ENCODE results near the gene OR1J4.
"Not testable (repeated sequence)": the region's sequence is repeated elsewhere in the genome, so short reads cannot be mapped to it uniquely, and the experiment has no call there.

Gene OR1J4, protein sequence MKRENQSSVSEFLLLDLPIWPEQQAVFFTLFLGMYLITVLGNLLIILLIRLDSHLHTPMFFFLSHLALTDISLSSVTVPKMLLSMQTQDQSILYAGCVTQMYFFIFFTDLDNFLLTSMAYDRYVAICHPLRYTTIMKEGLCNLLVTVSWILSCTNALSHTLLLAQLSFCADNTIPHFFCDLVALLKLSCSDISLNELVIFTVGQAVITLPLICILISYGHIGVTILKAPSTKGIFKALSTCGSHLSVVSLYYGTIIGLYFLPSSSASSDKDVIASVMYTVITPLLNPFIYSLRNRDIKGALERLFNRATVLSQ

GRCh38 chr9:122518841-122519240 is at the start of gene OR1J4:
Gene OR1J4, plus strand, starts transcription at chr9:122519141. Its CDS starts 0 bp downstream, at chr9:122519141.
- no peak for DNase-seq

- DNase-seq = no peak
These were observed 44.4 kb upstream of the OR1J4 start for GRCh38 chr9:122474561-122474960.

DNA sequence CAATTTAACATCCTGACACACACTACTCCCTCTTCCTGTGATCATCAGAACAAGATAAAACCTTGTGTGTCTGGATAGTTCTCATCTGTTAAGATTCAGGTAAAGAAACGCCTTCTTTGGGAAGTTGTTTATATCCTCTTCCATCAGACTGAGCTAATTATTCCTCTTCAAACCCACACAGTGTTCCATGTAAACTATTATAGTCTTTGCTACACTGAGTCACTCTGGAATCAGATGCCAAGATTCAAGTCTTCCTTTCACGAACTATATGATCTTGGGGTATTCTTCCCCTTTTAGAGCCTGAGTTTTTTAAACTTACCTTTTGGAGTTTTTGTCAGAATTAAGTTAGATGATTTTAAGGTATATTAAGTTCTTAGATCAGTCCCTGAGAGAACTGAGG is 43.2 kb upstream of the OR1J4 start:
- DNase-seq = no peak

DNA sequence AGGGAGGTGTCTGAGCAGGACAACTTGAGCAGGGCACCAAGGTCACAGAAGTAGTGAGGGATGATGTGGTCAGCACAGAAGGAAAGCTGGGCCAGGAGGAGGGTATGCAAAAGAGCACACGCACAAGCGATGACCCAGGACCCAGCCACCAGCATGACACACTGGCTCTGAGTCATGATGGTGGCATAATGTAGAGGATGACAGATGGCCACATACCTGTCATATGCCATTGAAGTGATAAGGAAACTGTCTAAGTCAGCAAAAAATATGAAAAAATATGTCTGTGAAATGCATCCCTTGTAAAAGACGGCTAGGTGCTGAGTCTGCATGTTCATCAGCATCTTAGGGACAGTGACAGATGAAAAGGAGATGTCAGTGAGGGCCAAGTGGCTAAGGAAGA is 41.6 kb upstream of the OR1J4 start:
- no peak for DNase-seq

DNA sequence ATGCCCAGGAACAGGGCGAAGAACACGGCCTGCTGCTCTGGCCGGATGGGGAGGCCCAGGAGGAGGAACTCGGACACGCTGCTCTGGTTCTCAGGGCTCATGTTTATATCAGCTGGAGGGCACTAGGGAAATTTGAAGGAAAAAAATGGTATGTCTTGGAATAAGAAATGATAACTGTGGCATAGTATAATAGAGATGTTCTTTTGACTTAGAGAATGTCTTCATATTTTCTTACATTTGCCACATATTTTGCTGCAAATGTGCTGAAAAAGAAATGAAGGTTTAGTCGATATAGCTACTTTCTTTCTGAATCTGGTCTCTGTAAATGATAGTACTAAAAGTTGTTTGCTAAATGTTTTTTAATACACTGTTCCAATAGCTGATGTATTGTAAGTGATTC is 41.1 kb upstream of the OR1J4 start, which contains the start of gene OR1J1:
Gene OR1J1, minus strand, starts transcription at position 101 of the 400 bp plus-strand sequence. Its CDS starts 0 bp downstream, at position 101.
- no peak for DNase-seq

DNA sequence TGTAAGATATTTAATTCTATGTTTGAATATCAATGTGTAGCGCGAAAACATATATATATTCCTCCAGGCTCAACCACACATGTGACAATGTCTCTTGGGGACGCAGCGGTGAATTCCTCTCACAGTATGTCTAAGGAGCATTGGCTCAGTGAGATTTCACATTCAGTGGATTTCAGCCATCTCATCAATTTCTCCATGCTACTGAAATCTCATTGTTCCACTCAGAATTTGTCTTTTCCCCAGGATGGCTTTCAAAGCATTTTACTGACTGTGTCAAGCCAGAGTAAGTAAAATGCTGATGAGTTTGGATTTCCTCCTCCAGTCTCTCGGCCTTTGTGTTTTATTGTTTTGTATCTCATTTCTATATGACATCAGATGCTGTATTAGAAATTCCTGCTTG is 39.9 kb upstream of the OR1J4 start:
- no peak for DNase-seq

DNA sequence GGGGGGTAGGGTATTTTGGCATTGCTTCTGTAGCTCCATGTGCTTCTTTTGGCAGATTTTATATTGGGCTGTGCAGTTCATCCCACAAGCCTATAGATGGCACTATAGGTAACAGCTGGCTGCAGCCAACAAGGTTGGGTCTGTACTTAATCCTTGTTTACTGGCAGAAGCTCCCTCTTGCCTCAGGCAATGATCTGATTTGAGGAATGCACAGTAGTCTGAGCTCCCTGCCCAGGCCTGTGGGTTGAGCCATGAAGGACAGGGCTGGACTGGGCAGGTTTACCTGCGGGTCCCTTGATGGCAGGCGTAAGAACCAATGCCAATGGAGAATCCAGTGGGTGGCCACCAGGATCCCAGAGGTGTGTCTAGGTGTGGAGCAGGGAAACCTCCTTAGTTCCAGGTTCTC is 20.1 kb upstream of the OR1J4 start:
- no peak for DNase-seq

DNA sequence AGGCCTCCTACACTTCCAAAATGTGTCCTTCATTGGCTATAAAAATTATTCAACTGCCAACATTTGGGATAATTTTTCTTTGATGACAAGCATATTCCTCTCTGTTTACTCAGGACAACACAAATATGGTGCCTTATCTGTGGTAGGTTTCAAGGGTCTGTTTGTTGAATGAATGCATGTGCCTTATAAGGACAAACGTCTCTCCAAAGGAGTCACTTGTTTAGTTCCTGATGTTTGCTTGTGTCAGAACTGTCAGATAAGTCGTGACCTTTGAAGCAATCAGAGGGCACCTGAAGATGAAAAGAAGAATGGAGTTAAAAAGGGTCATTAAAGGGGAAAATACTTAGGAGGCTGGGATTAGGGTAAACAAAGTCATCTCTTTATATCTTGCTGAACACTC is 12.0 kb upstream of the OR1J4 start:
- DNase-seq = no peak

DNA sequence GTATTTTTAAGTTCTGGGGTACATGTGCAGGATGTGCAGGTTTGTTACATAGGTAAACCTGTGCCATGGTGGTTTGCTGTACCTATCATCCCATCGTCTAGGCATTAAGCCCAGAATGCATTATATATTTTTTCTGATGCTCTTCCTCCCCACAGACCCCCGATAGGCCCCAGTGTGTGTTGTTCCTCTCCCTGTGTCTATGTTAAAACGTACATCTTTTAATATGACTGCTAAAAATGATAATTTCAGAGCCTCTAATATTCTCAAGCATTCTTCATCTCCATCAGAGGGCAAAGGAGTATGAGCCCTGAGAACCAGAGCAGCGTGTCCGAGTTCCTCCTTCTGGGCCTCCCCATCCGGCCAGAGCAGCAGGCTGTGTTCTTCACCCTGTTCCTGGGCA is 8.4 kb upstream of the OR1J4 start, which contains the start of gene OR1J2:
Gene OR1J2, plus strand, starts transcription at position 301 of the 400 bp plus-strand sequence. Its CDS starts 0 bp downstream, at position 301.
- no peak for DNase-seq

GRCh38 chr9:122518226-122518625 is 715 bp upstream of the OR1J4 start:
- no peak for DNase-seq

DNA sequence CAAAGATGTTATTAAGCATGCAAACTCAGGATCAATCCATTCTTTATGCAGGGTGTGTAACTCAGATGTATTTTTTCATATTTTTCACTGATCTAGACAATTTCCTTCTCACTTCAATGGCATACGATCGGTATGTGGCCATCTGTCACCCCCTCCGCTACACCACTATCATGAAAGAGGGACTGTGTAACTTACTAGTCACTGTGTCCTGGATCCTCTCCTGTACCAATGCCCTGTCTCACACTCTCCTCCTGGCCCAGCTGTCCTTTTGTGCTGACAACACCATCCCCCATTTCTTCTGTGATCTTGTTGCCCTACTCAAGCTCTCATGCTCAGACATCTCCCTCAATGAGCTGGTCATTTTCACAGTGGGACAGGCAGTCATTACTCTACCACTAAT is 435 bp downstream of the OR1J4 start:
- DNase-seq = no peak

- no peak for DNase-seq
These were observed 7.7 kb downstream of the OR1J4 start for GRCh38 chr9:122526602-122527001.

DNA sequence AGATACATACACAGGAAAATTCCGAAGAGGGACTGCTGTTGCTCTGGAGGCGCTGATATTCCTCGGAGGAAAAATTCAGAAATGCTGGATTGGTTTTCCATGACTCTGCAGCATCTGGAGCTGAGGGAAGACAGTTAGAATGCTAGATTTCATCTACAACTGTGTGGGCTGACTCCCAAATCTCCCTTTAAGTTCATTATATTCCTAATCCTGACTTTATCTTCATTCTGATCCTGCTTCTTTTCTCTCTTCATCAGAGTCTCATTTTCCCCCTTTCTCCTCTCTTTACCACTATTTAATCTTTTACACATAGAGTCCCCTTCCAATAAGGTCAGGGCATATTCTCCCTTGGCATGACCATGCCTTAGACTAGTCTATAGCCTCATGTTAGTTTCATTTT is 8.3 kb downstream of the OR1J4 start, which contains the start of gene OR1N1:
Gene OR1N1, minus strand, starts transcription at position 101 of the 400 bp plus-strand sequence. Its CDS starts 0 bp downstream, at position 101.
- no peak for DNase-seq

- DNase-seq = not testable (repeated sequence)
These were observed 12.2 kb downstream of the OR1J4 start for GRCh38 chr9:122531157-122531556.

DNA sequence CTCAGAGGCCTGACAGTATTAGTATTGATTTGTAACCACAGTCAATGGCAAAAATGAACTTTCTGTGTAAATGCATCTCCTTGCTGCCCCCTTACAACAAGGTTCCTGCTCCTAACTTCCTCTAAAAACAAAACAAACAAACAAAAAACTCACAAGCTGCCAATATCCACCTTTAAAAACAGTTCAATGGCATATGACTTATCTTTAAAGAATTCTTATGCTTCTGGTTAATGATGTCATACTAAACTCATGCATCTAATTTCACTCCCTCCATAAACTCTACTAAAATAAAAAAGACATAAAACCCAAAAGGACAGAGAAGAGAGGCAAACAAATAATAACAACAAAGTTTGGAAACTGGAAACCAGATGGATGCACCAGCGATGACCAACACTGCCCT is 17.2 kb downstream of the OR1J4 start:
- no peak for DNase-seq

DNA sequence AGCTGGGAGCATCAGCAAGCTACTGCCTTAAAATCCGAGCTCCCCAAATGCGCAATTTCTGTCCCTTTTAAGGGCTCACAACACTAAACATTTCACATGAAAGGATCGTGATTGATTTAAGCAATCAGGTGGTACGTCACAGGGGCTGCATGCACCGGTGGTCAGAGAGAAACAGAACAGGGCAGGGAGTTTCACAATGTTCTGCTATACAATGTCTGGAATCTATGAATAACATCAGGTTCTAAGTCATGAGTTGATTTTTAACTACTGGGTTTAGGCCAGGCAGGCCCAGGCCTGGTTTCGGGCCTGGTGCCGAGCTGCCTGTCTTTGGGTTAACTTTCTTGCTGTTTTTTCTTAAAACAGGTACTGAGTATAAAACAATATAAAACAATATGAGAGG is 18.1 kb downstream of the OR1J4 start:
- DNase-seq = not testable (repeated sequence)

DNA sequence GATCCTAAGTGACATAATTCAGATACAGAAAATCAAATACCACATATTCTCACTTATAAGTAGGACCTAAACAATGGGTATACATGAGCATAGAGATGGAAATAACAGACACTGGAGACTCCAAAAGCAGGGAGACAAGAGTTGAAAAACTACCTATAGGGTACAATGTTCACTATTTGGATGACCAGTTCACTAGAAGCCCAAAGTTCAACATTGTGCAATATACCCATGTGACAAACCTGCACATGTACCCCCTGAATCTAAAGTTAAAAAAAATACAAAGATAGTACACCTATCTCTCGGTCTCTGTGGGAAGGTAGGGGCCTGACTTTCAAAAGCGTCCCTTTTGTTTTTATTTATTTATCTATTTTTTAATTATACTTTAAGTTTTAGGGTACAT is 19.8 kb downstream of the OR1J4 start:
- no peak for DNase-seq

DNA sequence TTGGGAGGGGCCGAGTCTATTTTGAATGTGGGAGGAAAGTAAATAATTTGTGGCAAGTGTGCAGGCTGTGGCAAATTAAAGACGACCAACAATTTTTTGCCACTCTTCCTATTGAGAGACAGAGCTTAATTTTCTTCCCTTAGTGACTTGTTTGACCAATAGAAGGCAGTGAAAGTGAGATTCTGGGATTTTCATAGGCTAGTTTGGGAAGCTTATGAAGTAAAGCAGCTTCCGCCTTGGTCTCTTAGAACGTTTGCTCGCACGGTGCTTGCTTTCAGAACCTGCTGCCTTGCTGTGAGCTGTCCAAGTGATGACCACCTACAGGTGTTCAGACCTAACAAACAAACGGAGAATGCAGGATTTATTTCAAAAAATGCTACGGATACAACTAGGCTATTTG is 27.3 kb downstream of the OR1J4 start:
- DNase-seq = no peak

- no peak for DNase-seq
These were observed 32.4 kb downstream of the OR1J4 start for GRCh38 chr9:122551371-122551770.

DNA sequence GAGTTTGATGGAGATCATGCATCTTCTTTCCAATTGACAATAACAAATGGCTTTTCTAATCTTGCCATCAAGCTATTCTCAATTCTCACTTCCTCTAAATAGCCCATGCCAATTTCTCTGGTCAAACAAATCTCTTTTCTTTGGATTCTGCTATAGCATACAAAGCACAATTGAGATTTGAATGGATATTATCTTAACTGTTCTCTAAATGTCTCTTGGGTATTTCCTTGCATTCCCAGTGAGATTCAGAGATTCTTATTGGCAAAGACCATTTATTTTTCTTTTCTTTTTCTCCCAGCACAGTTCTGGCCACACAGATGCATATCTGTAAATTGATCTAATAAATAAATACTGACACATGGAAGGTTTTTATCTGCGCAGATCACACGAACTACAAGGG is 33.9 kb downstream of the OR1J4 start, which contains the start of gene OR1N2:
Gene OR1N2, plus strand, starts transcription at position 301 of the 400 bp plus-strand sequence. CDS start 100 bp downstream, outside the sequence.
- DNase-seq = no peak

DNA sequence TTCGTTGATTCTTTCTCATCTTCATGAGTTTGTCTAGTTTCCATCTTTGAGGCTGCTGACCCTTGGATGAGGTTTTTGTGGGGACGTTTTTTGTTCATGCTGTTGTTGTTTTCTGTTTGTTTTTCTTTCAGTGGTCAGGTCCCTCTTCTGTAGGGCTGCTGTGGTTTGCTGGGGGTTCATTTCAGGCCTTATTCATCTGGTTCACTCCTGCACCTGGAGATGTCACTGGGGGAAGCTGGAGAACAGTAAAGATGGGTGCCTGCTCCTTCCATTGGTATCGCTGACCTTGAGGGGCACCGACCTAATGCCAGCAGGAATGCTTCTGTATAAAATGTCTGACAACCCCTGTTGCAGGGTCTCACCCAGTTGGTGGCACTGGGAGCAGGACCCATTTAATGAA is 42.5 kb downstream of the OR1J4 start:
- DNase-seq = no peak

- DNase-seq = no peak
These were observed 43.3 kb downstream of the OR1J4 start for GRCh38 chr9:122562134-122562760.

- no peak for DNase-seq
These were observed 49.0 kb downstream of the OR1J4 start for GRCh38 chr9:122567901-122568300.
